KMS-11 (cell line): ENCODE data around the gene PRKCE.
A peak's percentile ranks its signal among the peaks of the same experiment; 100 is the strongest.

Source experiments
- H2AFZ ChIP-seq: fragments of 200-600 bp; sonication (generic); 2 replicates; pipeline ENCODE4 v1.6.1; 2016; ENCODE audit warnings: antibody characterized with exemption, mixed run types, low read depth
- H3K27ac ChIP-seq: fragments of 200-600 bp; sonication (generic); 2 replicates; pipeline ENCODE4 v1.6.1; 2016; ENCODE audit warnings: mild to moderate bottlenecking, mixed run types
- H3K27me3 ChIP-seq: fragments of 200-600 bp; sonication (generic); 2 replicates; pipeline ENCODE4 v1.6.1; 2017; ENCODE audit warnings: mild to moderate bottlenecking, low read depth, mixed run types, moderate library complexity; ENCODE audit not compliant: insufficient read depth
- H3K36me3 ChIP-seq: fragments of 200-600 bp; sonication (generic); 2 replicates; pipeline ENCODE4 v1.6.1; 2017; ENCODE audit warnings: mild to moderate bottlenecking, mixed run types; ENCODE audit not compliant: insufficient read depth
- H3K4me1 ChIP-seq: fragments of 200-600 bp; sonication (generic); 2 replicates; pipeline ENCODE4 v1.6.1; 2016; ENCODE audit warnings: mild to moderate bottlenecking, low read depth, mixed run types; ENCODE audit not compliant: poor library complexity, severe bottlenecking
- H3K4me2 ChIP-seq: fragments of 200-600 bp; sonication (generic); 2 replicates; pipeline ENCODE4 v1.7.0; 2016; ENCODE audit warnings: mild to moderate bottlenecking, mixed run types
- H3K4me3 ChIP-seq: fragments of 200-600 bp; sonication (generic); IDR thresholded peaks from 2 replicates; pipeline ENCODE4 v1.6.1; 2017; ENCODE audit warnings: low read depth, low read length, mixed read lengths; ENCODE audit not compliant: insufficient read depth
- H3K79me2 ChIP-seq: fragments of 200-600 bp; sonication (generic); 2 replicates; pipeline ENCODE4 v1.6.1; 2016; ENCODE audit warnings: low read depth, mixed run types; ENCODE audit not compliant: insufficient read depth
- H3K9ac ChIP-seq: fragments of 200-600 bp; sonication (generic); 2 replicates; pipeline ENCODE4 v1.6.1; 2016; ENCODE audit warnings: mild to moderate bottlenecking, mixed run types
- H4K20me1 ChIP-seq: fragments of 200-600 bp; sonication (generic); 2 replicates; pipeline ENCODE4 v1.6.1; 2016; ENCODE audit warnings: mild to moderate bottlenecking, mixed run types; ENCODE audit not compliant: insufficient read depth
- TF ChIP-seq, protein P1 (sequence below): fragments of 200-600 bp; sonication (generic); conservative IDR thresholded peaks from 2 replicates; pipeline ENCODE4 v1.6.1; 2017; ENCODE audit warnings: low read depth, mild to moderate bottlenecking, antibody characterized with exemption, low read length, moderate library complexity, mixed read lengths

PRKCE gene

DNA sequence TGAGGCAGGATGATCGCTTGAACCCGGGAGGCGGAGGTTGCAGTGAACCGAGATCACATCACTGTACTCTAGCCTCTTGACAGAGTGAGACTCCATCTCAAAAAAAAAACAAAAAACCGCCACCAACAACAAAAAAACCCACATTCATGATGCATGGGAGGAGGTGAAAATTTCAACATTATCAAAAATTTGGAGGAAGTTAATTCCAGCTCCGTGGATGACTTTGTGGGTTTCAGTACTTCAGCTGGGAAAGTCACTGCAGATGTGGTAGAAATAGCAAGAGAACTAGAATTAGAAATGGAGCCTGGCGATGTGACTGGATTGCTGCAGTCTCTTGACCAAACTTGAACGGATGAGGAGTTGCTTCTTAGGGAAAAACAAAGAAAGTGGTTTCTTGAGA is 74.3 kb downstream of the PRKCE start:
- Histone ChIP-seq H3K79me2 (no peaks in the 10 kb centered on the region), H3K27ac (no peak overlapping the region), H3K4me2 (no peak overlapping the region), H3K36me3 (no peaks in the 10 kb centered on the region), H3K4me1 (no peaks in the 10 kb centered on the region), H3K9ac (no peak overlapping the region), H3K27me3 (no peaks in the 10 kb centered on the region), H2AFZ (no peak overlapping the region), H3K4me3 (no peak overlapping the region), H4K20me1 (no peaks in the 10 kb centered on the region)
- TF ChIP-seq, protein P1, sequence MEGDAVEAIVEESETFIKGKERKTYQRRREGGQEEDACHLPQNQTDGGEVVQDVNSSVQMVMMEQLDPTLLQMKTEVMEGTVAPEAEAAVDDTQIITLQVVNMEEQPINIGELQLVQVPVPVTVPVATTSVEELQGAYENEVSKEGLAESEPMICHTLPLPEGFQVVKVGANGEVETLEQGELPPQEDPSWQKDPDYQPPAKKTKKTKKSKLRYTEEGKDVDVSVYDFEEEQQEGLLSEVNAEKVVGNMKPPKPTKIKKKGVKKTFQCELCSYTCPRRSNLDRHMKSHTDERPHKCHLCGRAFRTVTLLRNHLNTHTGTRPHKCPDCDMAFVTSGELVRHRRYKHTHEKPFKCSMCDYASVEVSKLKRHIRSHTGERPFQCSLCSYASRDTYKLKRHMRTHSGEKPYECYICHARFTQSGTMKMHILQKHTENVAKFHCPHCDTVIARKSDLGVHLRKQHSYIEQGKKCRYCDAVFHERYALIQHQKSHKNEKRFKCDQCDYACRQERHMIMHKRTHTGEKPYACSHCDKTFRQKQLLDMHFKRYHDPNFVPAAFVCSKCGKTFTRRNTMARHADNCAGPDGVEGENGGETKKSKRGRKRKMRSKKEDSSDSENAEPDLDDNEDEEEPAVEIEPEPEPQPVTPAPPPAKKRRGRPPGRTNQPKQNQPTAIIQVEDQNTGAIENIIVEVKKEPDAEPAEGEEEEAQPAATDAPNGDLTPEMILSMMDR = no peak

DNA sequence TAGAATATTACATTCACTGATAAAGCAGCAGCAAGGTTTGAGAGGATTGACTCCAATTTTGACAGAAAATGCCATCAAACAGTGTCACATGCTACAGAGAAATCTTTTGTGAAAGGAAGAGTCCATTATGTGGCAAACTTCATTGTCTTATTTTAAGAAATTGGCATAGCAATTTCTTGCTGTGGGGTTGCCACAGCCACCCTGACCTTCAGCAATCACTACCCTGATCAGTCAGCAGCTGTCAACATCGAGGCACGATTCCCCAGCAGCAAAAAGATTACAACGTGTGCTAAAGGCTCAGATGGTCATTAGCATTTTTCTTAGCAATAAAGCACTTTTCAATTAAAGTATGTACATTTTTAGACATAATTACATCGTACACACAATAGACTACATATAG is 74.7 kb downstream of the PRKCE start:
- no peaks in the 10 kb centered on the region for H3K27me3 ChIP-seq
- H3K4me1 ChIP-seq = no peaks in the 10 kb centered on the region
- no peak overlapping the region for H3K9ac ChIP-seq
- H3K36me3 ChIP-seq = no peaks in the 10 kb centered on the region
- no peak overlapping the region for H3K27ac ChIP-seq
- no peak overlapping the region for H2AFZ ChIP-seq
- no peak overlapping the region for H3K4me2 ChIP-seq
- H3K79me2 ChIP-seq = no peaks in the 10 kb centered on the region
- H3K4me3 ChIP-seq = no peak overlapping the region
- no peaks in the 10 kb centered on the region for H4K20me1 ChIP-seq
- TF ChIP-seq, protein P1 = no peak

DNA sequence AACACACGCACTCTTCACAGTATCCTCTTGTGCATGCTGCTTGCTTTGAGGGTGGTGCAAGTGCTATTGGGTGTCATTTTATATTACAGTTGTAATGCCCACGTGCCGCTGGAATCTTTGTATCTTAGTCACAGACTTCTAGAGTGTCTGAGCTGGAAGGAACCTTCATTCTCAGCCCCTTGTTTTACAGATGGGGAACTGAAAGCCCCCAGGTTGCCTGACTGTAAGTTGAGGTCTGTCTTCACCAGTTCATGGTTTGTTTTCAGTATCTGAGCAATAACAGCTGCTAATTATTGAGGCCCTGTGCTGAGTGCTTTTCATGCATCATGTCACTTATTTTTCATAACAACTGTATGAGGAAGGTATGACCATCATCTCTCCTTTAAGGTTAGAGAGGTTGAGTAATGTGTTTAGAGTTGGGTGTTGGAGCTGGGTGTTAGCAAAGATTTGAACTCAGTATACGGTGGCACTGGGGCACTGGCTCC is 77.0 kb downstream of the PRKCE start:
- H3K27ac ChIP-seq = no peak overlapping the region
- H3K79me2 ChIP-seq = no peaks in the 10 kb centered on the region
- no peak overlapping the region for H3K4me2 ChIP-seq
- H4K20me1 ChIP-seq = no peaks in the 10 kb centered on the region
- H3K36me3 ChIP-seq = no peaks in the 10 kb centered on the region
- no peak overlapping the region for H3K4me3 ChIP-seq
- no peaks in the 10 kb centered on the region for H3K27me3 ChIP-seq
- TF ChIP-seq, protein P1 = no peak
- H3K9ac ChIP-seq = no peak overlapping the region
- H2AFZ ChIP-seq = no peak overlapping the region
- no peaks in the 10 kb centered on the region for H3K4me1 ChIP-seq

DNA sequence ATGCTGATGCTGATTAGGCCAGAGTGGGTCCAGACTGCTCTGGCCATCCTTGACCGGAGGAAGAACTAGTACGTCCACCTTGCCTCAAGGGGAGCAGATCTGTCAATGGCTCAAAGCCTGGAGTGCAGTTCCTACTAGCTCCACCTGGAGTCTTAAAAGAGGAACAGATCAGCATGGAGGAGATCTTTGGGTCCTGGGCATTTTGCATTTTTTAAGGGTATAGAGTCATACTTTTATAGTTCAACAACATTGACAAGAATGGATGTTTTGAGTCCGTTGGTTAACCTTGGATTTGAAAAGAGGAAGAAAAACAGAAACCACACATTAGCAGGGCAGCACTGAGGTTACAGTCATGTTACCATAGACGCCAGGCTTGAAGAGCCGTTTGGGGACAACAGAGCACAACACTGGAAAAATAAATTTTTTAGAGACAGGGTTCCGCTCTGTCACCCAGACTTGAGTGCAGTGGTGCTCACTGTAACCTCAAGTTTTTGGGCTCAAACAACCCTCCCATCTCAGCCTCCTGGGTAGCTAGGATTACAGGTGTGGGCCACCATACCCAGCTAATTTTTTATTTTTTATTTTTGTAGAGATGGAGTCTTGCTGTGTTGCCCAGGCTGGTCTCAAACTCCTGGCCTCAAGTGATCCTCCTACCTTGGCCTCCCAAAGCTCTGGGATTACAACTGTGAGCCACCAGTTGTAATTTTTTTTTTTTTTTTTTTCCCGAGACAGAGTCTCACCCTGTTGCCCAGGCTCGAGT is 78.5 kb downstream of the PRKCE start:
- Histone ChIP-seq H3K4me2 (no peak overlapping the region), H2AFZ (no peak overlapping the region), H3K27me3 (no peaks in the 10 kb centered on the region), H3K4me3 (no peak overlapping the region), H3K36me3 (no peaks in the 10 kb centered on the region), H3K9ac (no peak overlapping the region), H4K20me1 (no peaks in the 10 kb centered on the region), H3K27ac (no peak overlapping the region), H3K4me1 (no peaks in the 10 kb centered on the region), H3K79me2 (no peaks in the 10 kb centered on the region)
- TF ChIP-seq, protein P1 = peak; percentile 20; the same call in 1 of the 2 replicates
